ENCODE measurements around the gene LAMC2.
"Not testable (repeated sequence)": the region's sequence is repeated elsewhere in the genome, so short reads cannot be mapped to it uniquely, and the experiment has no call there.

Gene LAMC2

DNA sequence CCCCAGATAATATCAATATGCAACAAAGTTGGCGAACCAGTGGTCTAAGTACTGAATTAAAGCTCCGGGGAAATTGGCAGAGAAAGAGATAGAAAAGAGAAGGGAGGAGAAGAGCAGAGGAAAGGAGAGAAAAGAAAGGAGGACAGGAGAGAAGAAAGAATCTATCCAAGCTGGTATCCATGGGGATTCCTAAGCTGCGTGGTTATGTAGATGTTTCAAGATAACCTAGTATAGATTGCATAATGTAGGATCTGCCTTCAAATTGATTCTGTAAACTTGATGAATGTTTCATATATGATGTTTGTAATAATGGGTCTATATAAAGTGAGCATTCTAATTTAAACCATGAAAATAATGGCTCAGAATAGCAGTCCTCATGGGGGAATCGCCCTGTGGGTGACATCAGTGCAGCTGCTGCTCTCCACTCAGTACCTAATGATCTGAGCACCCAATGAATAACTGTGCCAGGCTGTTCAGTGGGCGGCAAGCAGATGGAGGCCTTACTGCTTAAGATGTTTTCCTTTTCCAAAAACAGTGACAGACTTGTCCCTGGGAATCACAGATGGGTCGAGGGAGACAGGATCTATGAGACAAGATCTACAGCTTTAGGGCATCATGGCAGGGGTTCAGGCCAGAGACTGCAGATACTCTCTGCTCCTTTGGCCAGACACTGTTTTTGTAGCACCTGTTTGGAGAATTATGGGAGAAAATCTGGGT, 78.0 kb downstream of the LAMC2 start:
- DNase-seq (ENCODE audit: low read depth, low spot score) = no peak

DNA sequence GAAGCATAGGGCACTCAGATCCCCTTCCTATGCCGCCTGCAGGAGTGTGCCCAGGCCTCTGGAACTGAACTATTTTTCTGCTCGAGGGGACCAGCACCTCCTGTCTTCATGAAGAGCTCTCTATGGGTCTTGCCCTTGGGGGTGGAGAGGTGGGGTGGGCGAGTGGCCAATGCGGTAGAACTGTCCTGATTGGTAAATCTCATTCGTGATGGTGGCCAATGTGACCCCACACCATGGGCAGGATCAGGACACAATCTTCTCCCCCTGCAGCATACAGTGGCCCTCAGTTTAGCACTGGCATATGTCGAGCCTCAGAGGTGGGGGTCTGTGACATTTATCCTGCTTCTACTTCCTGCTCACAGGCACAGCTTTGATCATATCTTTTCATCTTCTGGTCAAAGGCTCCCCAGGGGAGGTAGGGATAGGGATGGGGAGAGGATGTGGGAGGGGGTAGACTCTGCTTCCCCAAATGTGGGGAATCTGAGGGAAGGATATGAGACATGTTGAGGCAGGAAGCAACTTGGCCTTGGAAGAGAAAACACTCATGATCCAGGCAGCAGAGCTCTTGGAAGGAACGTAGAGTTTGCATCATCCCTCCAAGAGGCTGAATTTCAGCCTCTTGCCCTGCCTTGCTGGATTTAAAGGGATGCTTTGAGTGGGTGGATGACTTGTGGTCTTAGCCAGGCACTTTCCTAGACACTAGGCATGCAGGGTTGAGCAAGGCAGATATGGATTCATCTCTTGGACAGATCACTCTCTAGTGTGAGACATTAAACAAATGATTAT, 81.8 kb downstream of the LAMC2 start:
- DNase-seq (ENCODE audit: low read depth, low spot score) = no peak

DNA sequence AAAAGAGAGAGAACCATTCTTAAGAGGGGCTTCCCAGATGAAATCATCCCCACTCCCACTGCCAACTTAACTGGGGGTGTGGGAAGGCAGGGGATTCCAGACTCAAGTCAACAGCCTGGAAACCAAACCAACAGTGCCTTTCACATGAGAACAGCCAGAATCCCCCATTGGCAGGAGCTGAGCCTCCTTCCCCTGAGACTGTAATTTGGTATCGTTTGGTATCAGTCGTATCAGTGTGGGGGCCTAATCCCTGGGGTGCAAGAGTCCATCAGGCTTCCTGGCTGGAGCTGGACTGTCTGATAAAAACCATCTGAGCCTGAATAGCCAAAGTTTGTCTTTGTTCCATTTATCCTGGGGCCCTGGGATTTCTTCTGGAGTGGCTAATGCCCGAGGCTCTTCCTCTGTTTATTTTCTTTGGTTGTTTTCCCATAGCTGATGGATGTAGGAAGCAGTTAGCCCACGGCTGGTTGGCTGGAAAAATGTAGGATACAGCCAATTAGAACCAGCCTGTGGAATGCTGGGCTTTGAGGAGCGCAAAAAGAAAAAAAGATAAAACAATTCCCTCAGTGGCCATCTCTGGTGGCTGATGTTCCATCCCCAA, 84.6 kb downstream of the LAMC2 start:
- DNase-seq (ENCODE audit: low read depth, low spot score) = peak; percentile 71

DNA sequence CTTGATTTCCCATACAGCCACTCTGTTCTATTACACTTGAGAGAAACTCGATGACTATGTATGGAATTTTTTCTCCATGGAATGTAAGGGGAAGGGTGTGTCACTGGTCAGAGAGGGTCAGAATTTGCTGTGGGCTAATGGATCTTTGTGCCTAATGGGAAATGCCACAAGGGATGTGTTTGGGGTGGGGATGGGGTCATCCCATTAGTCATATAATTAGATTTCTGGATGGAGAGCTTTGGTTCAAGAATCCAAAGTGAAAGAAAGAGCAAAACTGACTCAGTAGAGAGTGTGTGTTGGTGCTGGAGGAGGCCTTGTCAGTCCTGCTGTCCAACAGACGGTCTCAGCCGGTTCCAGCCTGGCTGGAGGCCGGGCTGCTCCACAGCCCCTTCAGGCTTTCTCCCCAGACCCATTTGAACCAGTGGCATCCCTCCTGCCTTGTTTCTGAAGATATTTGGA, 86.4 kb downstream of the LAMC2 start:
- peak; percentile 68 for DNase-seq (ENCODE audit: low read depth, low spot score)

DNA sequence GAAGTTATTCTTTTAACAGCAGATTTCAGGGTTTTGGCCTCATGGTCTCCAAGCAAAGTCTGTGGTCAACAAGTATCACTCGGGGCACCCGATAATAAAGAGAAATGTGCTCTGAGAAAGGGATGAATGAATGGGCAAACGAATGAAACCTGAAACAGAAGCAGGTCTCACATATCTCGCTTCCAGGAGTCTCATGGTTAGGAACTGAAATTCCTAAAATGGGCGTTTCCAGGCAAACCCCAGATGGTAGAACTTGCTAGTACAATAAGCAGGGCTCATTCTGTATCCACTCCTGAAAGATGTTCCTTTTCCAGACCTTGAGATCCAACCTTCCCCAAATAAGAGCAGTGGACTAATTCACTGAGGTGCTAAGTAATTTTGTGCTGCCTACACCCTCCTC, 87.2 kb downstream of the LAMC2 start:
- no peak for DNase-seq (ENCODE audit: low read depth, low spot score)

DNA sequence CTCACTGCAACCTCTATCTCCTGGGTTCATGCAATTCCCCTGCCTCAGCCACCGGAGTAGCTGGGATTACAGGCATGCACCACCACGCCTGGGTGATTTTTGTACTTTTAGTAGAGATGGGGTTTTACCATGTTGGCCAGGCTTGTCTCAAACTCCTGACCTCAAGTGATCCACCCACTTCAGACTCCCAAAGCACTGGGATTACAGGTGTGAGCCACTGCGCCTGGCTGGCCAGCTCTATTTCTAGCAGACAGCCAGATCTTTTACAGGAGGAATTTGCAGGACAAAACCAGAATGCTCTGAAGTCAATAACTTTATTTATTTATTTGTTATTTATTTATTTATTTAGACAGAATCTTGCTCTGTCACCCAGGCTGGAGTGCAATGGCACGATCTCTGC, 87.9 kb downstream of the LAMC2 start:
- not testable (repeated sequence) for DNase-seq (ENCODE audit: low read depth, low spot score)

DNA sequence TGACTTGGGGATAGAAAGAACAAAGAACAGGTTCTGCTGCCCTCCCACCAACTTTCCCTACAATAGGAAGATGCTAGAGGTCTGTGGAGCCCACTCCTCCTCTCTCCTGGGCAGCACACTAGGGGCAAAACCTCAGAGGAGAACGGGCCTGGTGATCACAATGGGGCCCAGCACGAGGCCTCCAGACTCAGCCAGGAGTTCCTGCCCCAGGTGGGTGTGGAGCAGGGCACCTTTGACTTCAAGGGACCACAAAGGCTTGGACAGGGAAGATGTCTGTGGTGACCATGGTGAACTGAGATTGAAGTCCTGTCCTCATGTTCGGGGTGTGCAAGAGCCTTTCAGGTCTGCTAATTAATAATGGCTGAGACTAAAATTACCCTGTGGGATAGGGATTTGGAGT, 88.8 kb downstream of the LAMC2 start:
- DNase-seq (ENCODE audit: low read depth, low spot score) = no peak

DNA sequence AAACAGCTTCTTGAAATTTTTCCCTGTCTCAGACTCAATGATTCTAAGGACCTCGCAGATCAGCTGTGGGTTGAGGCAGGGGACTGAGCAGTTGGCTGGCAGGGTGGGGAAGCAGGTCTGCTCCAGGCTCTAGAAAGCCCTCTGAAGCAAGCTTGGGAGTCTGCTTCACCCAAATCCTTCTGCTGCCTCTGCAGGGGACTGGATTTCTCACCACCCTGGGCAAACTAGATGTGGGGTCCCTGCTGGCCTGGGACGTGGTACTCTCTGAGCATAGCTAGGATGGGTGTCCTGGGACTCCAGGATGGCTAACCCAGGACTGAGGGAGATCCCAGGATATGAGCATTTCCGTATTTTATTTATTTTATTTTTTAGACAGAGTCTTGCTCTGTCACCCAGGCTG, 89.3 kb downstream of the LAMC2 start:
- DNase-seq (ENCODE audit: low read depth, low spot score) = no peak

DNA sequence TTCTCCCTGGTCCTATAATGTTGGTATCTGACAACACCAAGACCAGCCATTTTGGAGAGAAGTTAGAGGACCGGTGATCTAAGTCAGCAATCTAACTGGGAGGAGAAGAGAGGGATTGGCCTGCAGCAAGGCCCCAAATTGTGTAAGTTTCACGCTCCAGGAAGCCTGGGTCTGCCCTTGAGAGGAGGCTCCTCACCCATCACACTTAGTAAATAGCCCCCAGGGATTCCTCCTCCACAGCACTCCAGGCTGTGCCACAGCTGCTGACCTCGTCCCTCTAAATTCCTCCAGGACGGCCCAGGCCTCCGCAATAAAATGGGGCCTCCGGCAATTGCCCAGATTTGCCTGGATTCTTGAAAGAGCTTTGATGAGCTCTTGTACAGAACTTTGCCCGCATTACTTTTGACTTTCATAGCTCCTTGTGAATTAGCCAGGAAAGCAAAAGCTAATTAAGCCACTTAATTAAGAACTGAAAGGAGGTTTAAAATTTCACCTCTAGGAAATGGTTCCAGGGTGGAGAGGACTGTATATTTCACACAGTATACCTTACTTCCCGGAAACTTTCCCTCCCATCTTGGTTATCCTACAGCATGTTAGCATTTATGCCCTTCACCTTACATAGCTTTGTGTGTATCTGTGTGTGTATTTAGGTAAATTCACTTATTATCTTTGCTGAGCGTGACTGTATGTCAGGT, 90.5 kb downstream of the LAMC2 start:
- DNase-seq (ENCODE audit: low read depth, low spot score) = peak; percentile 93

DNA sequence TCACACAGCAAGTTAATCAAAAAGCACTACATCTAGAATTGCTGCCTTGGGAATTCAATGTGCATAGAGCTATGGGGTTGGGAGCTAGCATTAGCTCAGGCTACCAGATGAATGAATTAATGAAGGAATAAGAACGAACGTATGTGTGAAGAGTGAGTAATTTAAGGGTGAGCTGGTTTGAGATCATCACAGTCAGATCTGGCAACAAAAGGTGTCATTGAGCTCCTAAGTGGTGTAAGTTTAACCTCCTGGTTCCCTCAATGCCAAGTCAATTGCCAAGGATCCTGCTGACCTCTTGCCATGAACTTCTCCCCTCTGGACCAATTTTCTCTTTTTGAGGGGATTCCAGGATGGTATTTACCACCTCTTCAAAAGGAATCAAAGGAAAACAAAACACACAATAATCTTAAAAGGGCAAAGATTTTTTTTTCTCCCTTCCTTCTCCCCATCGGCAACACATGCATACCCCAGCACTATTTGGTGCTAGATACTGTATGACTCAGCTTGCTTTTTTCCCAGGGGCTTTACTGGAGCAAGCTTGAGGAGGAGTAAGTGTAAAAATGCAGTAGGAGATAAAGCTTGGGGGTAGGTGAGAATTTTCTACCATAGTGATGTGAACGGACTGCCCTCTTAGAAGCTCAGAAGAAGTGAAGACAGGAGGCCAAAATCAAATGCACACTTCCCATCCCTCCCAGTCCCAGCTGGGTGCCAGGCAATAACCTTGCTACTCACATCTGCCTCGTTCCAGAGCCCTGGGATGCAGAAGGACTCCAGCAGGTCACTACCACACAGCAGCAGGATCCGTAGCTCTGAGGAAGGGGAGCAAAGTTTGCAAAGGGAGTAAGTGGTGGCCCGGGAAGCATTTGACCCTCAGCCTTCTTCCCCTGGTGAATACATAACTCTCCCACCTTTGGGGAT, 92.0 kb downstream of the LAMC2 start:
- DNase-seq (ENCODE audit: low read depth, low spot score) = peak; percentile 34

DNA sequence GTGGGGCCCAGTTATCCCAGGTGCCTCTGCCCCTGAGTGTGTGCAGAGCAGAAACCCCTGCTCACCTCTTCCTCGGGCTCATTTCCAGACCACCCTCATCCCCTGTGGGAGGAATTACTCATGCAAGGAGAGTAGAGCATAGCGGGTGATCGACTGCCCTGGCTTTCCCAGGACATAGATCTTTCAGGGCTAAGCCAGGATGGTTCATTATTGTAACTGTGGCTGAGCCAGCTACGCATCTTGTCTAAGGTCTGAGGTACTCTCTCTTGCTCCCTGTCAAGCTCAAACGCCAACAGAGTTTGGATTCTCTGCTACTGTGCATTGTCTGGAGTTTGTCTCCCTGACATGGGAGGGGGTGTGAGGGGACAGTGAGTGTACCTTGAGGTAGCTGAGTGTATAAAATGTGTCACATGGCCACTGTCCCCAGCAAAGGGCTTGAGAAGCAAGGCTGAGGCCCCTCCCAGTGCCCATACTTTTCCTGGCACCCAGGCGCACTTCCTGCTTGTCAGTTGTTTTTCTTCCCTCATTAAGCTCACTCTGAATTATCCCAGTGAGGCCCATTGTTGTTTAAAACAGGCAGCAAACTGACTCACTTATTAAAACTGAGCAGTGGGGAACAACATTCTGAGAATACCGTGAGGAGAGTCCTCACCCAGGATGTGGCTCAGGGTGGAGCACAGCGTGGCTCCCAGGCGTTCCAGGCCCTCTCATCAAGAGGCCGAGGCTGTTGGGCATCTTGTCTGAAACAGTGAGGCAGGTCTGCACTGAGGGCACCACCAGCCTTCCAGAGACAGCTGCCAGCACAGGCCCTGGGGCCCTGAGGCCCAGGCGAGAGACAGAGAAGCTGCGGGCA, 92.9 kb downstream of the LAMC2 start:
- DNase-seq (ENCODE audit: low read depth, low spot score) = peak; percentile 44

DNA sequence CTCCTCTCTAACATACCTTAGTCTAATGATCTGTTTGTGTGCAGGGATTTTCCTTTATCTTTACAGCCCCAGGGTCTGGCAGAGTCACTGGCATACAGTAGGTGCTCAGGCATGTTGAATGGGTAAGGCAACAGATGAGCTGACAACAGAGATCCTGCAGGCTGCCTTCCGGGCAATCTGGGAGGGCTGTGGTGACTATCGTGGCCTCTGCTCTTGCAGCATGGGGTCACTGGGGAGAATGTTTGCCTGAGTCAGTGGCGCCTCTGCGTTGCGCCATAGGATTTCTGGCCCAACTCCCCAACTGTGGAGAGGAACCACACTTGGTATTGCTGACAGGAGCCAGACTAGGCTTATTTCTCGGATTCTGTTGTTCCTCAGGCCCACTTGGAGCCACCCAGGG, 93.8 kb downstream of the LAMC2 start:
- peak; percentile 70 for DNase-seq (ENCODE audit: low read depth, low spot score)

DNA sequence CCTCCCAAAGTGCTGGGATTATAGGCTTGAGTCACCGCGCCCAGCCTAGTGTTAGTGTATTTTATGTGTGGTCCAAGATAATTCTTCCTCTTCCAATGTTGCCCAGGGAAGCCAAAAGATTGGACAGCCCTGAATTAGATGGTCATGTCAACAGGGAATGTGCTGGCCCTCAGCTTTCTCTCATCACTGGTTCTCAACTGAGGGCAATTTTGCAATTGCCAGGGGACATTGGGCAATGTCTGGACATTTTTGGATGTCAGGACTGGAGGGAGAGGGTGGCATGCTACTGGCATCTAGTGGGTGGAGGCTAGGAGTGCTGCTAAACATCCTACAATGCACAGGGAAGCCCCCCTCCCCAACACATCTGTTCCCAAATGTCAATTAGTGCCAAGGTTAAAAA, 95.0 kb downstream of the LAMC2 start:
- DNase-seq (ENCODE audit: low read depth, low spot score) = no peak

DNA sequence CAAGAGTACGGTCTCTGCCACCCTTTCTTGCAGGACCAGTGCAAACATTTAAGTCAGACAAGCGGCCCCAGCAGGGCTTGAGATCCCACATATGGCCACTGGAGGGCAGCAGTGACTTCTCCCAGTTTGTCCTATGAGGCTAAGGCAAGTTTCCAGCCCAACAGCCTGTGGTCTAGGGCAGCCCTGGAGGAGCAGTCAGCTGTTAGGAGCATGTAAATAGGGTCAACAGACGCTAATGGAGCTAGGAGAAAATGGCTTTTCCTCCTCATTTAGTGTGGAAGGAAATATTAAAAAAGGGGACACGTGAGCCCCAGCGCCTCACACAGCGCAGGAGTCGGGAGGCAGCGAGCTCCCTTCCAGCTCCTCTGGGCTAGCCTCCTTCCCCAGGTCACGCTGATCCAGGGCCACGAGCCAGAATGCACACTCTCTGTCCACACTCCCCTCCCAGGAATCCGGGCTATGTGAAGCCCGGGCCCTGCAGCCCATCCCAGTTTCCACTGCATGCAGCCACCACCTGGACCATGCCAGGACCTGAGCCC, 95.6 kb downstream of the LAMC2 start:
- peak; percentile 98 for DNase-seq (ENCODE audit: low read depth, low spot score)

DNA sequence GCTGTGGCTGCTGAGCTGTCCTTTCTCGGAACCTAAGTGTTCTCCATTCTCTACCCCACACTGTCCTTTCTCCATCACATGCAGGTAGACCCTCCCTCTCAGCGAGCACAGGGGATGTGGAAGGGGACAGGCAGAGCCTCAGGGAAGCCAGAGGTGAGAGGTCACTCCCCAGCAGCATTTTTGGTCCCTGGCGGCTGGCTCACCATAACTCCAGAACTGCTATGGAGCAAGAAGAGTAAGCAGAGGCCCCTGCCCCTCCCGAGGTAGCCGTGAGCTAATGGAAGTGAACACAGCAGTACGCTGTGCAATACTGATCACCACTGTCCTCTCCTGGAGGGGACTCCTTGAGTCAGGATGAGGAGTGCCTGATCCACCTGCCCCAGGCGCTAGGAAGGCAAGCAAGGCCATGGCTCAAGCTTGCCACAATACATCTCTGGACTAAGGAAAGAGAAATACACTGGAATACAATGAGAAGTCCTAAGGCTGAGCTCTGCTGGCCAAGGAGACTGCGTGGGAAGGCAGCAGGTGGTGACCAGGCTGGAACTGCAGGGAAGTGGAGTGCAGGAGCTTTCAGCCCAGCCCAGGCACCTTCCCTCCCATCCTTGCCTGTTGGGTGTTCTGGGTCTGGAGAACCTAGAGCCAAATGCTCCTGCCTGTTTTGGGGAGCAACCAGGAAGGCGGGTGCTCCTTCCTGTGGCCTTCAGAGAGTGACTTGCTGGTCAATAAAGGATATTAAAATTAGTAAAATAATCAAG, 96.2 kb downstream of the LAMC2 start:
- no peak for DNase-seq (ENCODE audit: low read depth, low spot score)

DNA sequence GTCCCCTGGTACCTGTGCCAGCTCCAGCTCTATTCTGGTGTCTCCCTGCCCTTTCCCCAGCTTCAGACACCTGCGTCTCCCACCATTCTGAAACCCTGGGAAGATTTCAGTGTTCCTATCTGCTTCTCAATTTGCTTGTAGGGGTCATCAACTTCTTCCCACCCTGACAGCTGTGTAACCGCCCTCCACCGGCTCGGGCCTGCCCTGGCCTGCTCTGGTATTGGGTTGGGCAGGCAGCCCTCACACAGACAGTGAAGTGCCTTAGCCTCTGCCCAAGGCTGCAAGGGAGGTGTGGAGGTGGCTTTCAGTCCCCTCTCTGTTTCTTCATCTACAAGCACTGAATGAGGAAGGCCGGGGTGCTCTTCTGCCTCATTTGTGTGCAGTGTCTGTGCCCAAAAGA, 97.2 kb downstream of the LAMC2 start:
- DNase-seq (ENCODE audit: low read depth, low spot score) = no peak

DNA sequence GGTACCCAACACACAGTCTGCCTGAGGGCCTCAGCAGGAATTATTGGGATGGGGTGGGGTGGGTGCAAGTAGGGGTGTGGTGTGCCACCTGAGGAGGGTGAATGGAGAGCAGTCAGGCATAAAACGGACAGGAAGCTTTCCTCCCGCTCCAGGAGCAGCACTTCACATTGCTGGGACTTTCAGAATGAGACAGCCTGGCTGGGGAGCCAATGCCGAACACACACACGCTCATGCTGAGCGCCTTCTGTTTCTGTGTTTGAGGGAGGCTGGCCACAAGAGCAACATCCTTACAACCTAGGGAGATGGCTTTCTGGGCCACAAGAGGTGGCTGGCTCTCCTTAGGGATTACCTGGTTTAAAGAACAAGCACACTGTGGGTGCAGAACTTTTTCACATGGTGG, 98.0 kb downstream of the LAMC2 start:
- DNase-seq (ENCODE audit: low read depth, low spot score) = no peak

DNA sequence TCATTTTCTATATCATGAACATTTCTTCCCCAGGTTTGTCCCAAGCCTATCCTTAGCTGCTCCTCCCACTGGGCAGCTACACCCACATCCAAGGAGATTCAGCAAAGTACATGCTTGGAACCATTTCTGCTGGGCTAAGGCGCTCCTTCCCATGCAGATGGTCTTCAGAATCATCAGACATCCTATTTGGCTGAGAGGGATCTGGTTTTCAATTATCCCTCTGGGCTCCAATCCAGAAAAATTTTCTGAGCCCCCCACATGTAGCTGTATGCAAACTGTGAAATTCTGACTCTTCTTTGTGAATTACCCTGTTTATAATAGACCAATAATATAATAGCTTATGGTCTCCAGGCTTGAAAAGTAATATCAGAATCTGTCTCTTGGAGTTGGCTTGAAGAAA, 99.2 kb downstream of the LAMC2 start:
- DNase-seq (ENCODE audit: low read depth, low spot score) = no peak

DNA sequence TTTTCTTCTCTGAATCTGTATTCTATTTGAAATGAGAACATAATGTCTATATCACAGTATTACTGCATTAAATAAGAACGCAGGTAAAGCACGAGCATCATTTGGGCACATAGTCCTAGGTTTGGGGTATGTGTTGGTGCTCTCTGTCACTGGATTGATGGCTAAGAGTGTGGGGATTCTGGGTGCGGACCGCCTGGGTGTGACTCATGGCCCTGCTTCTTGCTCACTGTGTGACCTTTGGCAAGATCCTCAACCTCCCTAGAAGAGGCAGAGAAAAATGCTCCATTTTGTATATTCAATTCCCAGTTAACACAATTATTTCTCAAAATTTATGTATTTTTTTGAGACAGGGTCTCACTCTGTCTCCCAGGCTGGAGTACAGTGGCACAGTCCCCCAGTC, 99.7 kb downstream of the LAMC2 start:
- no peak for DNase-seq (ENCODE audit: low read depth, low spot score)
